Right lobe of liver (tissue), 6 donors: ENCODE data around the gene OXTR. TPM values are rescaled to one million over a fixed set of nuclear protein-coding genes. Genes with fewer than 3 reads are reported as not detected.

ENCODE experiments used
- ATAC-seq, 4 donors: fragments of 200-7000 bp; cut with Tn5 transposase; one replicate each; pipeline ENCODE4 v1.9.1; 2020; ENCODE audit warnings: mild to moderate bottlenecking in 4 of 4, moderate library complexity in 4 of 4
- DNase-seq, 3 donors: peaks; one replicate each; pipeline ENCODE4 v3.0.0-alpha.2; 2020
- H3K27ac ChIP-seq, 3 donors: fragments of 200-600 bp; one replicate each; pipeline ENCODE4 v1.8.0; 2022
- H3K27me3 ChIP-seq, 2 donors: fragments of 200-600 bp; one replicate each; pipeline ENCODE4 v1.8.0; 2022
- H3K36me3 ChIP-seq, 4 donors: fragments of 200-600 bp; sonication (generic) in 1 of 4; one replicate each; pipeline versions ENCODE4 v1.5.1 to v1.8.0; 2017 to 2022; ENCODE audit warnings: control low read depth in 1 of 4
- H3K4me1 ChIP-seq, 4 donors: fragments of 200-600 bp; sonication (generic) in 1 of 4; one replicate each; pipeline versions ENCODE4 v1.5.1 to v1.8.0; 2017 to 2022; ENCODE audit warnings: control low read depth in 1 of 4
- H3K4me3 ChIP-seq, 3 donors: fragments of 200-600 bp; one replicate each; pipeline ENCODE4 v1.8.0; 2022
- H3K9me3 ChIP-seq, 4 donors: fragments of 200-600 bp; sonication (generic) in 1 of 4; one replicate each; pipeline versions ENCODE4 v1.5.1 to v1.8.0; 2017 to 2022; ENCODE audit warnings: control low read depth in 1 of 4
- POLR2A ChIP-seq: fragments of 450-650 bp; IDR thresholded peaks from one replicate; pipeline ENCODE4 v1.6.1; 2017; ENCODE audit warnings: antibody characterized with exemption, mild to moderate bottlenecking
- WGBS: methylation state at CpG from one replicate; pipeline ENCODE4 v1.1.6; 2018; ENCODE audit warnings: low coverage, low lambda C conversion rate; ENCODE audit not compliant: insufficient coverage; ENCODE audit errors: missing lambda C conversion rate; 5-methylcytosine and 5-hydroxymethylcytosine counted together
- intact Hi-C, 2 donors: fragments of 100-400 bp; cut with DNase I; formaldehyde crosslinking; loops; one replicate each; pipeline versions ENCODE4 v1.11.2 to v1.14.1; 2022
- total RNA-seq, 6 experiments: library from RNA; depleted of rRNA in 2 of 6; stranded (reverse); fragments of >200 nt in 2 of 6; fragmentation: NEBNext Ultra II Directional in 3 of 6; extraction: Animal tissue kit (Norgen Biotek cat#: 25700) in 3 of 6; gene quantifications; one replicate each; pipeline versions ENCODE4 v1.1.0 to v1.2.4, GENCODE V29; 2016 to 2023
- TF ChIP-seq, protein P1 (sequence below), 4 donors: fragments of 200-600 bp in 3 of 4; fragments of 450-650 bp in 1 of 4; IDR thresholded peaks; one replicate each; pipeline versions ENCODE4 v1.5.1 to v1.8.0; 2016 to 2022; ENCODE audit warnings: antibody characterized with exemption in 4 of 4, mild to moderate bottlenecking in 2 of 4
- donor health status: DM: no; HTN: yes; CAD: no.
- donor health status: DM: no; HTN: no; CAD: no.
- donor health status: DM: no; HTN: no; CAD: no.
- donor health status: DM: no; HTN: yes; CAD: no.
- donor health status: DM: no; HTN: yes; CAD: no.

The OXTR gene
- total RNA-seq, 6 experiments from 2014 or later: 0.04 to 0.31 (median 0.20) TPM

DNA sequence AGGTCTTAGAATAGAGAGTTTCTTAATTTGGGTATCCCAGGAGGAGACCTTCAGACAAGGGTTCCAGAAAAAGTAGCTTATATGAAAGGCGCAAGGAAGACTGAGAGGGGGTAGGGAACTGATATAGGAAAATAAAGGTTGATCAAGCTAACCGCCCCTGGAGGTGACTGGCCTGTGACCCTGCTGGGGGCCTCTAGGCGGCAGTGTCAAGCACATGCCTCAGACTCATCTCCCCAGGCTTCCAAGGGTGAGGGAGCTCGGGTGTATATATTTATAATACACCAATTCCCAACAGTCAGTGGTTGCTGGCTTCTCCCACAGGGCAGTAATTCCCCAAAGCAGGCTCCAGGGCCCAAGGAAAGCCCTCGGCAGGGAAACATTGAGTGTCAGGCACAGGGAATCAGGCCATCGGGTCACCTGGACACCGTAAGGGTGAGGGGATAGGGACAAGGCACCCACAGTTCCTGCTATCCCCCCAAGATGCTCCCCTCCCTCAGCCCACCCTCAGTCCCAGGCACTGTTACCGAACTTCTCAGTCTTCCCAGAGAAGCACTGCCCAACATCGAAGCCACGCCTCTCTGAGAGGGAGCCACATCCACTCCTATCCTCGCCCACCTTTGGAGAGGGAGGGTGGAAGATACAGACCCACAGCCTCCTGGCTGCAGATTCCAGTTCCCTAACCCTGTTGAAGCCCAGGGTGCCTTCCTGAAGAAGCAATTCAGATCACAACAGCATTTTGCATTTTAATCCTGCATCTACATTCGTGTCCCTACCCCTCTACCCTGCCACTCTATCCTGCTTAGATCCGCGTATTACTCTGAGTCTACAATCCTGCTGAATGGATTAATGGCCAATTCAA is 55.3 kb downstream of the OXTR start:
- intact Hi-C loops: no loop called here
- DNase-seq: no peak
- no peaks in the 10 kb centered on the region for H3K9me3 ChIP-seq
- WGBS: 70% methylated on average over 9 of the region's 14 CpGs
- no peaks in the 10 kb centered on the region for H3K27me3 ChIP-seq
- H3K36me3 ChIP-seq: no peaks in the 10 kb centered on the region
- H3K27ac ChIP-seq: no peak overlapping the region
- ATAC-seq: peak in 1 of 4 donors; percentile 31
- H3K4me3 ChIP-seq: no peak overlapping the region
- H3K4me1 ChIP-seq: no peaks in the 10 kb centered on the region
- TF ChIP-seq, protein P1, sequence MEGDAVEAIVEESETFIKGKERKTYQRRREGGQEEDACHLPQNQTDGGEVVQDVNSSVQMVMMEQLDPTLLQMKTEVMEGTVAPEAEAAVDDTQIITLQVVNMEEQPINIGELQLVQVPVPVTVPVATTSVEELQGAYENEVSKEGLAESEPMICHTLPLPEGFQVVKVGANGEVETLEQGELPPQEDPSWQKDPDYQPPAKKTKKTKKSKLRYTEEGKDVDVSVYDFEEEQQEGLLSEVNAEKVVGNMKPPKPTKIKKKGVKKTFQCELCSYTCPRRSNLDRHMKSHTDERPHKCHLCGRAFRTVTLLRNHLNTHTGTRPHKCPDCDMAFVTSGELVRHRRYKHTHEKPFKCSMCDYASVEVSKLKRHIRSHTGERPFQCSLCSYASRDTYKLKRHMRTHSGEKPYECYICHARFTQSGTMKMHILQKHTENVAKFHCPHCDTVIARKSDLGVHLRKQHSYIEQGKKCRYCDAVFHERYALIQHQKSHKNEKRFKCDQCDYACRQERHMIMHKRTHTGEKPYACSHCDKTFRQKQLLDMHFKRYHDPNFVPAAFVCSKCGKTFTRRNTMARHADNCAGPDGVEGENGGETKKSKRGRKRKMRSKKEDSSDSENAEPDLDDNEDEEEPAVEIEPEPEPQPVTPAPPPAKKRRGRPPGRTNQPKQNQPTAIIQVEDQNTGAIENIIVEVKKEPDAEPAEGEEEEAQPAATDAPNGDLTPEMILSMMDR (IDR thresholded peaks at IDR 0.05): no peak
- no peak for TF ChIP-seq POLR2A

DNA sequence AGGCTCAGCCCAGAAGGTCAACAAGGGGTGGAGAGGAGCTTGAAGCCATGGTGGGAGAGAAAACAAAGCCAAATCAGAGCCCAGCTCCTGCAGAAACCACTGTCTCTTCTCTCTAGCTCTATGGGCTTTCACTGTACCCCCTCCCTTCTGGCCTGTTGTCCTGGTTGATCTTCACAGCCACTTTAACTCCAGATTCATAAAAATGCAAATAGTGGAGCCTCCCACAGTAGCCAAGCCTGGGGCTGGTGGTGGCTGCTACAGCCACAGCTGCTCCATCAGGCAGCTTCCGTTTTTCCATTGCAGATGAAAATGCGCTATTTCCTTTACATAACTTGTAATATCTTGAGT is 56.5 kb downstream of the OXTR start:
- ATAC-seq: no peak
- WGBS: 55% methylated on average over 2 of the region's 2 CpGs
- TF ChIP-seq POLR2A: no peak
- TF ChIP-seq, protein P1 (IDR thresholded peaks at IDR 0.05): no peak

GRCh38 chr3:8712045-8712907 is 57.1 kb downstream of the OXTR start:
- Histone ChIP-seq H3K27me3 (no peaks in the 10 kb centered on the region), H3K27ac (no peak overlapping the region), H3K4me1 (no peaks in the 10 kb centered on the region), H3K9me3 (no peaks in the 10 kb centered on the region), H3K4me3 (no peak overlapping the region), H3K36me3 (no peaks in the 10 kb centered on the region)
- DNase-seq (no peak), ATAC-seq (no peak)
- WGBS: 55% methylated on average over 6 of the region's 9 CpGs
- intact Hi-C loops: no loop called here
- TF ChIP-seq POLR2A: no peak
- TF ChIP-seq, protein P1 (IDR thresholded peaks at IDR 0.05): no peak

More for the DNA sequence above, 56.5 kb downstream of the OXTR start:
- H3K27ac ChIP-seq: no peak overlapping the region
- DNase-seq: no peak
- intact Hi-C loops: no loop called here
- H3K9me3 ChIP-seq: no peaks in the 10 kb centered on the region
- H3K27me3 ChIP-seq: no peaks in the 10 kb centered on the region
- no peak overlapping the region for H3K4me3 ChIP-seq
- H3K4me1 ChIP-seq: no peaks in the 10 kb centered on the region
- no peaks in the 10 kb centered on the region for H3K36me3 ChIP-seq

- Histone ChIP-seq H3K36me3 (no peaks in the 10 kb centered on the region), H3K4me1 (no peaks in the 10 kb centered on the region), H3K27ac (no peak overlapping the region), H3K9me3 (no peaks in the 10 kb centered on the region), H3K4me3 (no peak overlapping the region), H3K27me3 (no peaks in the 10 kb centered on the region)
- no peak for DNase-seq
- TF ChIP-seq, protein P1 (IDR thresholded peaks at IDR 0.05): no peak
- no peak for TF ChIP-seq POLR2A
- WGBS: 39% methylated on average over 7 of the region's 8 CpGs
- ATAC-seq: peak in 1 of 4 donors; percentile 71
- intact Hi-C loops: no loop called here
These were observed 59.5 kb downstream of the OXTR start for GRCh38 chr3:8709801-8710507.
